HS-27A (cell line): ENCODE results near the gene CAPG.
"Not testable (repeated sequence)": the region's sequence is repeated elsewhere in the genome, so short reads cannot be mapped to it uniquely, and the experiment has no call there.

Source experiments
- DNase-seq: peaks from one replicate; pipeline ENCODE4 v3.0.0-alpha.2; 2012; ENCODE audit warnings: low read depth, missing footprints

The CAPG gene

DNA sequence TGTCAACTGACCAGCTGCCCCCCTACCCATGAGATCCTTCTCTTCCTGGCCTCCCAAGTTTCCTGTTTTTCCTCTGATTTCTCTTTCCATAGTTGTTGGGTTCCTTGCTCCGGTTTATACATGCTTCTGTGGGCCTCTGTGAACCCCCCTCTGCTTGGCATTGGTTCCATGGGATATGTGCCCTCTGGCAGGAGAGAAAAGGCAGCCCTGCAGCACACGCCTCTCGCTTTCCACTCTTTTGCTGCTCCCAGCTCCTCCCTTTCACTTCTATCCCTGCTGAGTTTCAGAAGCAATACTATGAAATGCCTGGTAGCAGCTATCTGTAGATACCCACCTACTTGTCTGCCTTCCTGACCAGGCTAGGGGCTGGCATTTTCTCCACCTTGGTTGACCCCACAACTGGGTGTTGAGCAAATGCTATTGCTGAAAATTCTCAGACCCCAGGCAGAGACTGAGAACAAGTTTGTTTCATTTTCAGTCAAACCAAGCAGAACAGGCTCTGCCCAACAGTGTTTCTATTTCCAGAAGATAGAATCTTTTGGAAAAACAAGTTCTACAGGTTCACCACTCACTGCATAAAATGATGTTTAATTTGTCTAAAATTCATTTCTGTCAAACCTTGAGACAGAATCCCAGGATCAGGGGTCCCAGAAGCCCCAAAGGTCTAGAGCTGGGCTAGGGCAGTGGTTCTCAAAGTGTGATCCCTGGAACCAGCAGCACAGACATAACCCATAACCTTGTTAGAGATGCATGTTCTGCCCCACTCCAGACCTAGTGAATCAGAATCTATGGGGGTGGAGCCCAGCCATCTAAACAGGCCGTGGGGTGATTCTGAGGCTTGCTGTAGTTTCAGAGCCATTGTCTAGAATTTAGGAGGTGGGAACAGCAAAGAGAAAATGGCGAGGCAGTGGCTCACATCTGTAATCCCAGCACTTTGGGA, 13.4 kb downstream of the CAPG start:
- DNase-seq: no peak

DNA sequence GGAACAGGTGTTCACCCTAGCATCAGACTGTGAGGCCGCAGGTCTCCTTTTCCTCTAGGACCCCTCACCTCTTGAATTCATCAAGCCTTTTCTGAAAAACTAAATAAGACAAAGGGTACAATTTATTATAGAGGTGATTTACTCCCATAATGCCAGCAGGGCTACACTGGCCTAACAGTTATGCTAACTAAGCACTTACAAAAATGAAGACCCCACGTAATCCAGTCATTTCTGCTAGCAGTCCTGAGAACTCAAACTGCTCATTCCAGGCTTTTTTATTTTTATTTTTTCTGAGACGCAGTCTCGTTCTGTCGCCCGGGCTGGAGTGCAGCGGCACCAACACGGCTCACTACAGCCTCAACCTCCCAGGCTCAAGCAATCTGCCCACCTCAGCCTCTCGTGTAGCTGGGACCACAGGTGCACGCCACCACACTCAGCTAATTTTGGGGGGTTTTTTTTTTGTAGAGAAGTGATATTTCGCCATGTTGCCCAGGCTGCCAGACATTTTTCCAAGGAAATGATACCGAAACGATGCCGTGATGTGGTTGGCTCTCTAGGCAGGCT, 14.2 kb downstream of the CAPG start:
- DNase-seq: no peak

GRCh38 chr2:85394976-85395375, 15.2 kb downstream of the CAPG start:
- DNase-seq: no peak

DNA sequence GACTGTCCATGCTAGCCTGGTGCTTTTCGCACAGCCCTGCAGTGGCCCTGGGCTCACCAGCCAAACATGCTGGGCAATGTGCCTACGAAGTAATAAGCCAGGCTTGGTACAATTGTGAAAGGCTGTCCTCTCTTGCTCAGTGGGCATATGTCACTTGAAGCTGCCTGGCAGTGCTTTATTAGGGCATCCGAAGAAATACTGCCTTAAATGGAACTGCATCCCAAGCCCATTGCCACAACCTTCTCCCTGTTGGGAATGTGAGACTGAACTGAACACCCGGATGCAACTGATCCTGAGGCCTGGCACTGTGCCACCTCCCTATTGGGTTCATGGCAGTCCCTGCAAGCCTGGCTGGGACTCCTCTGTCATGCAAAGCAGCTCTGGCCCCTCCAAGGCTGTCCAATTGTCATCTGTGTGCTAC, 15.9 kb downstream of the CAPG start:
- DNase-seq: no peak

- DNase-seq: no peak
Observed at GRCh38 chr2:85393836-85394235, 16.3 kb downstream of the CAPG start.

- DNase-seq: no peak
Observed at GRCh38 chr2:85390941-85391669, 19.1 kb downstream of the CAPG start.

DNA sequence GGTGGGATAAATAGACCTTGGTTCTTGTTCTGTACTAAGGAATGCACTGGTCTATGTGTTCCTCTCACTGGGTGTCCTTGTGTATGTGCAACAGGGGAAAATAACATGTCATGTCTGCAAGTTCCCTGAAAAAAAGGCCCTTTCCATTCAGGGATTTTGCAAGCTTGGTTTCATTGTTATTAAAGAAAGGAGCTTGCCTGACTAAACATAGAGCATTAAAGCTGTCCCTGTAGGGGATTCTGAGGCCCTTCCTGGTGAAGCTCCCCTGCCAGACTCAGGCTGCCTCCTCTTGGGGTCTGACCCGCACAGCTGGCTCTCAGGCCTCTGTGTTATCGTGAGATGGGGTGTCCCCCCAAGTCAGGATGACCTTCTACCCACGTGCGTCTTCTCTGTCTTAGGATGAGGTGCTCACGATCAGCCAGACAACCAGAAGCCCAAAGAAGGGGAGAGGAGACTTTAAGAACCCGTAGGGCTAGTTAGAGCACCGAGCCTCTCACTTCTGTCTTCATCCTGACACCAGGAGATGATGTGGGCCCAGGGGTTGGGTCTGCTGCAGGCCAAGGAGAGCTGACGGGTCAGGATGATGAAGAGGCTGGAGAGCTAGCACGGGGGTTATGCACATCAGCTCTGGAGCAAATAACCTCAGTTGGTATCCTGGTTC, 21.2 kb downstream of the CAPG start:
- no peak for DNase-seq

- no peak for DNase-seq
Observed at GRCh38 chr2:85387754-85388153, 22.4 kb downstream of the CAPG start.

- DNase-seq: no peak
Observed at GRCh38 chr2:85385746-85386145, 24.4 kb downstream of the CAPG start.

- no peak for DNase-seq
Observed at GRCh38 chr2:85383850-85384249, 26.3 kb downstream of the CAPG start.

GRCh38 chr2:85383151-85383550, 27.0 kb downstream of the CAPG start:
- DNase-seq: not testable (repeated sequence)

- no peak for DNase-seq
Observed at GRCh38 chr2:85380048-85380447, 30.1 kb downstream of the CAPG start.

- DNase-seq: no peak
Observed at GRCh38 chr2:85378257-85378656, 31.9 kb downstream of the CAPG start.

- DNase-seq: no peak
Observed at GRCh38 chr2:85377083-85377482, 33.1 kb downstream of the CAPG start.

DNA sequence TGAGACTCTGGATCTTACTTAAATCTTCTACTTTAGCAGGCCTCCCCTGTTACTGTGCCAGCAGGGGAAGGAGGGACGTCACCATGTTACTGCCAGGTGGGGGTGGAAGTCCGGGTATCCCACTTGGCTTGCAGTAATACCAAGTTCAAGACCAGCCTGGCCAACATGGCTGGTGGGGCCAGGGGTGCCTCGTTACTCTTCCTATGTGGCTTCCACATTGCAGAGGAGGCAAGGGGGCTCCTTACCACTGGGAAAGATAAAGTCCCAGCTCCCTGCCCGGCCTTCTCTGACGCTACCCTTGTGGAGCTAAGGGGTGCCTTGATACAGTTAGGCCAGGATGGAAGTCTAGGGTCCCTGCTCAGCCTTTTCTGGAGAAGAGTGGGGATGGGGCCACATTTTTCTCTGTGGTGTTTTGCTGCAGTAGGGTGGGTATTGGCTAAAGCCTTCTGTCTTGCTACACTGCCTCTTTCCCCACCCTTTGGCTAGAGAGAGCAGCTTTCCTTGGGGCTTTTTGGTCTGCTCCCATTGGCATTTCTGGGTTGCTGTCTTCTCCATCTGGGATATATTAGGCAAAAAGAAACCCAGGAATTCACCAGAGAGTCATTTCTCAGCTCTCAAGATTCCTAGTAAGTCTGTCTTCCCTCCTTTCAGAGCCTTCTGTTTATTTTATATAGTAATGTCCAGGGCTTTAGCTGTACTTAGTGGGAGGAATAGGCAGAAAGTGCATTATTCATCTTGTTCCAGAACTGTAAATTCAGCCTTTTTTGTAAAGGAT, 33.7 kb downstream of the CAPG start:
- DNase-seq: no peak

- DNase-seq: no peak
Observed at GRCh38 chr2:85371045-85371444, 39.1 kb downstream of the CAPG start.

GRCh38 chr2:85369500-85369899, 40.7 kb downstream of the CAPG start:
- no peak for DNase-seq

DNA sequence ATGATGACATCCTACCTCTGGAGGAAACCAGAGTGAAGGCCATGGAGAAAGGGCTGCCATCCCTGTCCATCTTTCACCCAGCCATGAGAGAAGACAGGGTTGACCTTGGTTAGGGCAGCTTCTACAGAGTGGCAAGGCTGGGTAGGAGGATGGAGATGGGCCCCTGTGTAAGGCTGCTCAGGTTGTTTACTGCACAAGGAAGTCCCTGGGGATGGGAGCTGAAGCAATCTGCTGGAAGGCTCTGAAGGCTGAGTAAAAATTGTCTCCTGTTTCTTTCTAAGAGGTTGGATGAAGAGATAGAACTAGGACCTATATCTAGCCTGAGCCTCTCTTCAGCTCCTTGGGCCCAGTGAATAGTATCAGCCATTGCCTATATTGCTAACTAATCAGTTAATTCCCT, 41.2 kb downstream of the CAPG start:
- no peak for DNase-seq

DNA sequence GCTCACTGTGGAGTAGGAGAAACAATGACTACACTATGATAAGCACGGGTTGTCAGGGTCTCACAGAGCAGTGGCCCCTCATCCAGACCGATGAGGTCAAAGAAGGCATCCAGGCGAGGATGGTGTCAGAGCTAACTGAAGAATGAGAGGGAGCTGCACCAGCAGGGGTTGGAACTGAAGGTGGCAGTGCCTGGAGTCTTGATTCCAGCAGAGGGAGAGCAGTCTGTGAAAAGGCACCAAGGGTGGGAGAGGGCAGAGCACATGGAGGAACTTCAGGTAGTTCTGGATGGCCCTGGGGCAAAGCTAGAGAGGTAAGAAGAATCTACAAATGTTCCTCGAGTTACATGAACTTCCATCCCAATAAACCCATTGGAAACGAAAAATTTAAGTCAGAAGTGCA, 43.0 kb downstream of the CAPG start:
- DNase-seq: no peak

DNA sequence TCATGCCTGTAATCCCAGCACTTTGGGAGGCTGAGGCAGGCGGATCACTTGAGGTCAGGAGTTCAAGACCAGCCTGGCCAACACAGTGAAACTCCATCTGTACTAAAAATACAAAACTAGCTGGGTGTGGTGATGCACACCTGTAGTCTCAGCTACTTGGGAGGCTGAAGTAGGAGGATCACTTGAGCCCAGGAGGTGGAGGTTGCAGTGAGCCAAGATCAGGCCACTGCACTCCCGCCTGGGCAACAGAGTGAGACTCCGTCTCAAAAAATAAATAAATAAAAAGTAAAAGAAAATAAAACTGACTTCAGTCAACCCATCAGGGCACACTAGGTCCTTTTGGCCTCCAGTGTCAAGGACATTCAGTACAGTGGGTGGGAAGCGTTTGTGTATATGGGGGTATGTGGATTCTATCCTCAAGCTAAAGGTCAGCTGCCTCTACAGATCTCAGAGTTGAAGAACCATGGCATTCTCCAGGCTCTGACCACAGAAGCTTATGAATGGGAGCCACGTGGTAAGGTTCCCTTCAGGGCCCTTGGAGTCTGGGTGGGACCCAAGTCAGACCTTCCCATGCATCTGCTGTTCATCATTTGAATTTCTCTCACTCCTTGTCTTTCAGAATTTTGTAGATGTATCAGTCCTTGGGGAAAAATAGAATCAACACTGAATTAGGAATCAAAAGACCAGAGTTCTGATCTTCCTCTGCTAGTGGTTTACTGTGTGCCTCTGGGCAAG, 47.3 kb downstream of the CAPG start:
- not testable (repeated sequence) for DNase-seq

DNA sequence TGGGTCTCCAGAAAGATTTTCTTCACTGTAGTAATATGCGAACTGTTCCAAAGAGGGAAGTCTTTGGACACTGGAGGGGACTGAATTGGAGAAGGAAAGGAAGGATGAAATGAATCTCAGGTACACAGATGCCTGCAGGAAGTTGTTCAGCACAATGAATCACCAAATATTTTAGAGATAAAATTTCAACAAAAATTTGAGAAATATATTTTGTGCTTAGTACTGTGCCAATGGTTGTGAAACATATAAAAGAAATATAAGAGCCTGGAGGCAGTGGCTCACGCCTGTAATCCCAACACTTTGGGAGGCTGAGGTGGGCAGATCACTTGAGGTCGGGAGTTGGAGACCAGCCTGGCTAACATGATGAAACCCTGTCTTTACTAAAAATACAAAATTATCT, 52.4 kb downstream of the CAPG start:
- no peak for DNase-seq
